Measurements from ENCODE around the gene MRPL9. TPM values are rescaled to one million over a fixed set of nuclear protein-coding genes. Genes with fewer than 3 reads are reported as not detected.

The MRPL9 gene
- total RNA-seq (ENCODE audit: low replicate concordance) = 70.6 and 74.6 TPM in 2 replicates

DNA sequence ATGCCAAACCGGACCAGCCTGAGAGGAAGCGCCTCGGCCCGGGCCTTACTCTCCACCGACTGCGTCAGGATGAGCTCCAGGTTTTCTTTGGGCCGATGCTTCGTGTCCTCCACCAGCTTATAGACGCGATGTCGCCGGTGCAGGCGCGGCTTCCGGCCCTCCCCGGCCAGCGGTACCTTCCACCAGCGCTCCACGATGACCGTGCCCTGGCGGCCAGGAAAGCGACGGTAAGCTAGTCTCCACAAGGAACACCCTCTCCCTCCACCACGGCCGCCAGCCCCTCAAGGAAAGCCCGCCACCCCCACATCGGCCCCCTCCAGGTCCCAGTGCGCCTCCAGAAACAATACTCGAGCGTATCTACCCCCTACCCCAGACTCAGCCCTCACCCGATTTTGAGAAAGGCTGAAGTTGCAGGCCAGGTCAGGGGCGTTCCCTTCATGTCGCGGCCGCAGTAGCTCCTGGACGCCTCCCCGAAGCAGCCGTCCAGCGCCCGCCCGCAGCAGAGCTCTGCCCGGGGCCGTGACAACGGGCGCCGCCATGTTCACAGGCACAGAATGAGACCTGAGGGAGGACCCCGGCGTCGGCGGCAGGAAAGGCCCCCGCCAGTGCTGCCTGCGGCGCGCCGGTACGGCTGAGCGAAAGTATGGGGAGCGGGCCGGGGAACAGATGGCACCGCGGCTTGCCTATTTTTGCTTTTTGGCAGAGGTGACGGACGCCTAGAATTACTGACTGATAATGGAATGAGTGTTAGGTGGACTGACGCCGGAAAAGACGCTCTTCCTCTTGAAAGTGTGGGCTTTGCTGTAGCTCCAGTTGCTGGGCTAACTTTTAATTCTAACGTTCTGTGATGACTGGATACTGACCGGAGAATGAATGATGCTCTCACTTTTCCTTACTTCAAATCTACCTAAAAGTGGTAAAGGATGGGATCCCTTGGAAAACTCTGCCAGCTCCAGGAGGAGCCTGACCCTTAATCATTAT is at the start of gene MRPL9:
MRPL9 (minus strand) TSS at position 556 of the 981 bp plus-strand sequence; CDS start at position 539, 17 bp downstream.

DNA sequence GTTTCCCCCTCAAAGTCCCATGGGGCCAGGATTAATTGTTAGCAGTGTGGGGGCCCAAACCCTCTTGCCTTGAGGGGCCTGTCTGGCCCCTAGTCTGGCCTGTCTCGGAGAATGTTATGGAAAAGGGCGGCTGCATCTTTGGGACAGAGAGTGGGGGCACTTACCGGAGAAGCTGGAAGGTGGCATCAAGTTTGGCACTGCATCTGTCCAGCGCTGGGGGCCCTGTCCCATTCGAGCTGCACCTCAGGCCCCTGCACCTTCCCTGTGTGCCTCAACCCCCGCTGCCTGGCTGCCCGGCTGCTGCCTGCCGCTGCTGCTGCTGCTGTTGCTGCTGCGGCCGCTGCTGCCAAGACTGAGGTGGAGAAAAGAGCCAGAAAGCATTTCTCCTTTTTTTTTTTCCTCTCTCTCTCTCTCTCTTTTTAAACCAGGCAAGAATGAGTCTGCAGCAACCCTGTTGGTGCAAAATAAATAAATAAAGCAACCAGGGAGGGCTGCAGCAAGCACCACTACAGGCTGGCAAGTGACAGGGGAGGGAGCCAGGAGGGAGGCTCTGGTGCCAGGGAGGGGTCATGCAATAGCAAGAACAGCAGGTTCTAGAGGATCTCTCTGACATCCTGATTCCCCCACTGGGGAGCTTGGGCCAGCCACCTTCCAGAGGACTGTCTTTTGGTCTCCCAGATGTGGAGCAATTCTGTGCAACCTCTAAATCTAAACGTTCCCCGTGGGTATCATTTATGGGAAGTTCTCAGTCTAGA is 41.9 kb upstream of the MRPL9 start, which contains the start of gene LINGO4:
LINGO4 (minus strand) TSS at position 354 of the 755 bp plus-strand sequence. CDS start 2,715 bp downstream, outside the sequence.

GRCh38 chr1:151790071-151790939 is 27.0 kb upstream of the MRPL9 start, which contains the start of gene TDRKH:
TDRKH (minus strand) TSS chr1:151790500; CDS start chr1:151783022, 7,478 bp downstream.

GRCh38 chr1:151720974-151721787 is 42.1 kb downstream of the MRPL9 start, which contains the start of gene RIIAD1:
RIIAD1 (plus strand) TSS chr1:151721522; CDS start chr1:151721537, 15 bp downstream.

DNA sequence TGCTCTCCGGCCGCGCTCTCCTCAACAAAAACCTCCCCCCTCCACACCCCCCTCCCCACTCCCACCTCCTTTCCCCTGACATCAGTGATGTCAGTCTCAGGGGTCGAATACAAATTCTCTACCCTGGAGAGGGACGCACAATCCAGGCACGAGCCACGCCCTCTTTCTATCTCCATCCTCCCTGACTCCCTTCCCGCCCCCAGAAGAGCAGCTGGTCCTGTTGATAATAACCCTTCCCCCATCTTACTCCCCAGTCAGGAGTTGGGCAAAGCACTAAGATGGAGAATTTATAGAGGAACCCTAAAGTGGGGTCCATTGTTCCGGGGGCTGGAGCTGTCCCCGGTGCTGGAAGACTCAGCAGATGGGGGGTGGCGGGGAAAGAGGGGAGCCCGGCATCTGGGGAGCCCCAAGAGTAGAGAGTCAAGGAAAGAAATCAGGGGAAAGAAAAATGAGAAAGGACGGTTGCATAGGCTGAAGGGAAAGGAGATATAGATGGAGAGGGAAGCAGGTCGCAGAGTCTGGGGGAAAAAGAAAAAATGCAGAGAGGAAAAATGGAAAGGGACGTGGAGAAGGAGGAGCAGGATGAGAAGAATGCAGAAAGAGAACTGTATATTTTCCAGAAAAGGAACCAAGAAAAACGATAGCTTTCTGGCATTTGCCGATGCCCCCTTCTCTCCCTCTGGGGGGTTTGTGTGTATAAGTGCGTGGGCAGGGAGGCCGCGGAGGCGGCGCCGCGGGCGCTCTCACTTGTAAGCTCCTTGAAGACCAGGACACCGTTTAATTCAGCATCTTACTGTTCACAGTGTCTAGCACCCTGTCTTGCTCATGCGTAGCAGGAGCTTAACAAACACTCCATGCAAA is 46.3 kb downstream of the MRPL9 start, which contains the start of gene CELF3:
CELF3 (minus strand) TSS at position 33 of the 861 bp plus-strand sequence. CDS start 783 bp downstream, outside the sequence.

Other genes with a start within 250 kb of the MRPL9 start
- gene TUFT1, start 223.2 kb downstream of the MRPL9 start, total RNA-seq (ENCODE audit: low replicate concordance) = 8.5 and 18.1 TPM in 2 replicates
- 16.2 and 58.9 TPM in 2 replicates for gene SNX27, start 151.4 kb downstream of the MRPL9 start, total RNA-seq (ENCODE audit: low replicate concordance)
- gene CELF3, start 46.7 kb downstream of the MRPL9 start, total RNA-seq (ENCODE audit: low replicate concordance) = not detected in 2 replicates
- not detected in 2 replicates for gene RIIAD1, start 42.0 kb downstream of the MRPL9 start, total RNA-seq (ENCODE audit: low replicate concordance)
- 0.47 and 2.0 TPM in 2 replicates for gene TDRKH, start 27.0 kb upstream of the MRPL9 start, total RNA-seq (ENCODE audit: low replicate concordance)
- not detected in 2 replicates for gene LINGO4, start 41.9 kb upstream of the MRPL9 start, total RNA-seq (ENCODE audit: low replicate concordance)
- gene RORC, start 68.3 kb upstream of the MRPL9 start, total RNA-seq (ENCODE audit: low replicate concordance) = not detected in 2 replicates
- 0.12 TPM in 1 of 2 replicates, not detected in the other for gene C2CD4D, start 76.3 kb upstream of the MRPL9 start, total RNA-seq (ENCODE audit: low replicate concordance)
- gene THEM5, start 90.2 kb upstream of the MRPL9 start, total RNA-seq (ENCODE audit: low replicate concordance) = not detected in 2 replicates
- gene THEM4, start 146.0 kb upstream of the MRPL9 start, total RNA-seq (ENCODE audit: low replicate concordance) = 4.0 and 9.1 TPM in 2 replicates
- 109 and 170 TPM in 2 replicates for gene S100A10, start 230.4 kb upstream of the MRPL9 start, total RNA-seq (ENCODE audit: low replicate concordance)